Trophoblast cell (in vitro differentiated cells and primary cell): ENCODE measurements around the gene TAF1. TPM values are rescaled to one million over a fixed set of nuclear protein-coding genes. Genes with fewer than 3 reads are reported as not detected.
"Not testable (repeated sequence)": the region's sequence is repeated elsewhere in the genome, so short reads cannot be mapped to it uniquely, and the experiment has no call there.

Source experiments
- DNase-seq, 2 donors: peaks; one replicate each; pipeline ENCODE4 v3.0.0-alpha.2; 2016
- H2AFZ ChIP-seq: 2 replicates; pipeline ENCODE4 v1.6.1; 2013; ENCODE audit warnings: low read length, moderate library complexity, mild to moderate bottlenecking; ENCODE audit not compliant: insufficient read depth, poor library complexity
- H2AK5ac ChIP-seq: 2 replicates; pipeline ENCODE4 v1.6.1; 2013; ENCODE audit warnings: mild to moderate bottlenecking, low read length
- H2BK120ac ChIP-seq: 2 replicates; pipeline ENCODE4 v1.6.1; 2013; ENCODE audit warnings: low read length, mild to moderate bottlenecking, moderate library complexity; ENCODE audit not compliant: insufficient read depth, poor library complexity
- H2BK12ac ChIP-seq: 2 replicates; pipeline ENCODE4 v1.6.1; 2013; ENCODE audit warnings: mild to moderate bottlenecking, low read length, moderate library complexity
- H2BK5ac ChIP-seq: 2 replicates; pipeline ENCODE4 v1.6.1; 2013; ENCODE audit warnings: low read length, low read depth, moderate library complexity, mild to moderate bottlenecking; ENCODE audit not compliant: poor library complexity
- H3K14ac ChIP-seq: 2 replicates; pipeline ENCODE4 v1.6.1; 2013; ENCODE audit warnings: mild to moderate bottlenecking, low read length
- H3K18ac ChIP-seq: 2 replicates; pipeline ENCODE4 v1.6.1; 2013; ENCODE audit warnings: mild to moderate bottlenecking, low read length
- H3K23ac ChIP-seq: 2 replicates; pipeline ENCODE4 v1.6.1; 2013; ENCODE audit warnings: low read length
- H3K27ac ChIP-seq: 2 replicates; pipeline ENCODE4 v1.5.1; 2013; ENCODE audit warnings: low read depth, mild to moderate bottlenecking, inconsistent platforms, low read length, moderate library complexity
- H3K27me3 ChIP-seq: 2 replicates; pipeline ENCODE4 v1.6.1; 2013; ENCODE audit warnings: inconsistent platforms, mild to moderate bottlenecking, low read length, moderate library complexity; ENCODE audit not compliant: insufficient read depth
- H3K36me3 ChIP-seq, 2 experiments: 1 replicate in 1 of 2; 2 replicates in 1 of 2; pipeline ENCODE4 v1.6.1; 2013; ENCODE audit warnings: low read length in 2 of 2, mild to moderate bottlenecking in 2 of 2, moderate library complexity in 1 of 2; ENCODE audit not compliant: insufficient read depth in 2 of 2, control insufficient read depth in 1 of 2
- H3K4ac ChIP-seq: 2 replicates; pipeline ENCODE4 v1.6.1; 2013; ENCODE audit warnings: low read depth, mild to moderate bottlenecking, low read length, moderate library complexity
- H3K4me1 ChIP-seq, 2 experiments: 1 replicate in 1 of 2; 2 replicates in 1 of 2; pipeline ENCODE4 v1.6.1; 2013; ENCODE audit warnings: low read length in 2 of 2, mild to moderate bottlenecking in 2 of 2, moderate library complexity in 1 of 2; ENCODE audit not compliant: insufficient read depth in 2 of 2, control insufficient read depth in 1 of 2
- H3K4me2 ChIP-seq: 2 replicates; pipeline ENCODE4 v1.6.1; 2013; ENCODE audit warnings: inconsistent platforms, mild to moderate bottlenecking, low read length, moderate library complexity
- H3K4me3 ChIP-seq: 2 replicates; pipeline ENCODE4 v1.5.1; 2013; ENCODE audit warnings: mild to moderate bottlenecking, low read depth, low read length, inconsistent platforms
- H3K79me1 ChIP-seq: one replicate; pipeline ENCODE4 v1.6.1; 2013; ENCODE audit warnings: low read length
- H3K79me2 ChIP-seq: 2 replicates; pipeline ENCODE4 v1.6.1; 2013; ENCODE audit warnings: low read length, mild to moderate bottlenecking; ENCODE audit not compliant: control insufficient read depth, insufficient read depth, poor library complexity
- H3K9ac ChIP-seq: 2 replicates; pipeline ENCODE4 v1.6.1; 2013; ENCODE audit warnings: mild to moderate bottlenecking, low read length
- H3K9me3 ChIP-seq: 2 replicates; pipeline ENCODE4 v1.6.1; 2013; ENCODE audit warnings: low read depth, mild to moderate bottlenecking, control low read depth, inconsistent platforms, low read length; ENCODE audit not compliant: insufficient read depth
- H4K12ac ChIP-seq: 2 replicates; pipeline ENCODE4 v1.6.1; 2013; ENCODE audit warnings: low read depth, mild to moderate bottlenecking, low read length, moderate library complexity
- H4K8ac ChIP-seq: 2 replicates; pipeline ENCODE4 v1.6.1; 2013; ENCODE audit warnings: low read depth, mild to moderate bottlenecking, low read length, moderate library complexity
- H4K91ac ChIP-seq: one replicate; pipeline ENCODE4 v1.6.1; 2013; ENCODE audit warnings: low read depth, mild to moderate bottlenecking, low read length, moderate library complexity
- WGBS: extraction: QIAGEN DNeasy Blood & Tissue Kit; methylation state at CpG from one replicate; pipeline ENCODE4 v1.1.7; 2013; ENCODE audit warnings: missing lambda C conversion rate; ENCODE audit not compliant: insufficient read length, insufficient coverage; ENCODE audit errors: extremely low coverage; 5-methylcytosine and 5-hydroxymethylcytosine counted together
- polyA plus RNA-seq: library from polyadenylated mRNA; stranded (reverse); fragments of 200-250 nt; gene quantifications from 2 replicates; pipeline ENCODE4 v1.2.3, GENCODE V29; 2013

Gene TAF1, protein sequence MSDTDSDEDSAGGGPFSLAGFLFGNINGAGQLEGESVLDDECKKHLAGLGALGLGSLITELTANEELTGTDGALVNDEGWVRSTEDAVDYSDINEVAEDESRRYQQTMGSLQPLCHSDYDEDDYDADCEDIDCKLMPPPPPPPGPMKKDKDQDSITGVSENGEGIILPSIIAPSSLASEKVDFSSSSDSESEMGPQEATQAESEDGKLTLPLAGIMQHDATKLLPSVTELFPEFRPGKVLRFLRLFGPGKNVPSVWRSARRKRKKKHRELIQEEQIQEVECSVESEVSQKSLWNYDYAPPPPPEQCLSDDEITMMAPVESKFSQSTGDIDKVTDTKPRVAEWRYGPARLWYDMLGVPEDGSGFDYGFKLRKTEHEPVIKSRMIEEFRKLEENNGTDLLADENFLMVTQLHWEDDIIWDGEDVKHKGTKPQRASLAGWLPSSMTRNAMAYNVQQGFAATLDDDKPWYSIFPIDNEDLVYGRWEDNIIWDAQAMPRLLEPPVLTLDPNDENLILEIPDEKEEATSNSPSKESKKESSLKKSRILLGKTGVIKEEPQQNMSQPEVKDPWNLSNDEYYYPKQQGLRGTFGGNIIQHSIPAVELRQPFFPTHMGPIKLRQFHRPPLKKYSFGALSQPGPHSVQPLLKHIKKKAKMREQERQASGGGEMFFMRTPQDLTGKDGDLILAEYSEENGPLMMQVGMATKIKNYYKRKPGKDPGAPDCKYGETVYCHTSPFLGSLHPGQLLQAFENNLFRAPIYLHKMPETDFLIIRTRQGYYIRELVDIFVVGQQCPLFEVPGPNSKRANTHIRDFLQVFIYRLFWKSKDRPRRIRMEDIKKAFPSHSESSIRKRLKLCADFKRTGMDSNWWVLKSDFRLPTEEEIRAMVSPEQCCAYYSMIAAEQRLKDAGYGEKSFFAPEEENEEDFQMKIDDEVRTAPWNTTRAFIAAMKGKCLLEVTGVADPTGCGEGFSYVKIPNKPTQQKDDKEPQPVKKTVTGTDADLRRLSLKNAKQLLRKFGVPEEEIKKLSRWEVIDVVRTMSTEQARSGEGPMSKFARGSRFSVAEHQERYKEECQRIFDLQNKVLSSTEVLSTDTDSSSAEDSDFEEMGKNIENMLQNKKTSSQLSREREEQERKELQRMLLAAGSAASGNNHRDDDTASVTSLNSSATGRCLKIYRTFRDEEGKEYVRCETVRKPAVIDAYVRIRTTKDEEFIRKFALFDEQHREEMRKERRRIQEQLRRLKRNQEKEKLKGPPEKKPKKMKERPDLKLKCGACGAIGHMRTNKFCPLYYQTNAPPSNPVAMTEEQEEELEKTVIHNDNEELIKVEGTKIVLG (N-terminal part only)
- 11.5 TPM in 2 replicates for polyA plus RNA-seq

DNA sequence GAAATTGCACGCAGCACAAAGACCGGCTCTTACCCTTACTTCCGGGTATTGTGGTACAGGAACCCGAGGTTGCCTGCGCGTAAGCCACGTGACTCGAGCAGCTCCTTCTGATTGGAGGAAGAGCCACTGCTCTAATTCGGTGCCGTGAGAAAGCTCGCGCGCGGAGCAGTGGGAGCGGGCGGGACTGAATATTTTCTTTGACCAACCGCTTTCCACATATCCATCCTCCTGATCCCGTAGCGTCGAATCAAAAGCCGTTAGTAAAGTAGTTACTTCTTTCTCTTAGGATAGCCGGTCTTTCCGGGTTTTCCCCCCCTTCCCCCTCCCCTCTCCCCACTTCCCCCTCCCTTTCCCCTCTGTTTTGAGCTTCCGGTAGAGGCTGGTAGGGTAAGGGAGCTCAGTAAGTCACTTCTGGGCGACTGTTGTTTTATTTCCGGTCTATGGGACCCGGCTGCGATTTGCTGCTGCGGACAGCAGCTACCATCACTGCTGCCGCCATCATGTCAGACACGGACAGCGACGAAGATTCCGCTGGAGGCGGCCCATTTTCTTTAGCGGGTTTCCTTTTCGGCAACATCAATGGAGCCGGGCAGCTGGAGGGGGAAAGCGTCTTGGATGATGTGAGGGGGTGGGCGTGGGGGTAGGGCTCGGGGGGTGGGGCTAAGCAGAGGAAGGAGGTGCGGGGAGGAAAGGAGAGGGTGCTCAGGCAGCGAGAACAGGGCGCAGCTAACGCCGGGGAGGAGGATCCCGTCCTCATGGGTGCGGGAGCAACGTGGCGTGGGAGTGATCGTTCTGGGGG is at the start of gene TAF1:
Gene TAF1 (plus strand): TSS at position 483 of the 799 bp plus-strand sequence. CDS start 18 bp downstream, at position 501.
- DNase-seq, result peak; percentile 94
- H2AFZ ChIP-seq, result peak within 1 kb of the TSS; percentile 75
- no peak within 1 kb of the TSS for H3K23ac ChIP-seq
- peak within 1 kb of the TSS; percentile 91 for H4K91ac ChIP-seq
- H4K8ac ChIP-seq, result peak within 1 kb of the TSS; percentile 90
- peaks cover 0 to 3% of the 10 kb centered on the region in 2 experiments for H3K4me1 ChIP-seq
- peak within 1 kb of the TSS; percentile 87 for H3K27ac ChIP-seq
- no CpG with 5 or more reads among the region's 51 CpGs for WGBS
- no peaks in the 10 kb centered on the region for H3K27me3 ChIP-seq
- peak within 1 kb of the TSS; percentile 64 for H2BK120ac ChIP-seq
- peaks cover 9% of the 10 kb centered on the region for H3K79me2 ChIP-seq
- peaks cover 7 to 9% of the 10 kb centered on the region in 2 experiments for H3K36me3 ChIP-seq
- peak within 1 kb of the TSS; percentile 89 for H3K4me2 ChIP-seq
- peak within 1 kb of the TSS; percentile 37 for H2BK5ac ChIP-seq
- H3K9me3 ChIP-seq, result no peaks in the 10 kb centered on the region
- peak within 1 kb of the TSS; percentile 94 for H3K14ac ChIP-seq
- H3K18ac ChIP-seq, result peak within 1 kb of the TSS; percentile 60
- H4K12ac ChIP-seq, result peak within 1 kb of the TSS; percentile 73
- peaks cover 10% of the 10 kb centered on the region for H3K79me1 ChIP-seq
- no peak within 1 kb of the TSS for H2BK12ac ChIP-seq
- H3K9ac ChIP-seq, result peak within 1 kb of the TSS; percentile 95
- peak within 1 kb of the TSS; percentile 24 for H2AK5ac ChIP-seq
- peak within 1 kb of the TSS; percentile 98 for H3K4me3 ChIP-seq
- H3K4ac ChIP-seq, result peak within 1 kb of the TSS; percentile 43

DNA sequence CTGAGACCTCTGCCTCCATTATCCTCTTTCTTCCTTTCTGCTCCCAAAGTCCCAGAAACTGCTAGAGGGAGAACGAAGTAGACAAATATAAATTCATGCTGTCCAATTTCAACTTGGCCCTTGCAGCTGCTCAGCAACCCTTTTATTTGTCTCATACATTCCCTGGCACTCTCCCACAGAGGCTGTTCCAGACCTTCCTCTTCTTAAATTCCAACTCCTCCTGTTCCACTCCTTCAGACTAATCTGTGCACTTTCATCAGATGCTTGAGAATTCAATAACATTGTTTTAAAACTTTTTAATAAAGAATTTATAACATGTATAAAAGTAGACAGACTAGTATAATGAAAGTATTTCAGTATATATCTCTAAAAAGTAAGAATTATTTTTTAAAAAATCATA is 49.2 kb upstream of the TAF1 start:
- H3K79me2 ChIP-seq, H3K36me3 ChIP-seq, H3K4me1 ChIP-seq, H3K9me3 ChIP-seq, H4K91ac ChIP-seq, H3K4ac ChIP-seq, H4K12ac ChIP-seq, H3K79me1 ChIP-seq, H4K8ac ChIP-seq, H3K14ac ChIP-seq, H3K27me3 ChIP-seq, H2BK120ac ChIP-seq, H2AFZ ChIP-seq, H3K27ac ChIP-seq, H2BK5ac ChIP-seq, H3K4me2 ChIP-seq, DNase-seq, H2BK12ac ChIP-seq, H3K23ac ChIP-seq, H3K4me3 ChIP-seq, H2AK5ac ChIP-seq, H3K18ac ChIP-seq, H3K9ac ChIP-seq: not testable (repeated sequence)
- no CpG with 5 or more reads among the region's 1 CpG for WGBS

DNA sequence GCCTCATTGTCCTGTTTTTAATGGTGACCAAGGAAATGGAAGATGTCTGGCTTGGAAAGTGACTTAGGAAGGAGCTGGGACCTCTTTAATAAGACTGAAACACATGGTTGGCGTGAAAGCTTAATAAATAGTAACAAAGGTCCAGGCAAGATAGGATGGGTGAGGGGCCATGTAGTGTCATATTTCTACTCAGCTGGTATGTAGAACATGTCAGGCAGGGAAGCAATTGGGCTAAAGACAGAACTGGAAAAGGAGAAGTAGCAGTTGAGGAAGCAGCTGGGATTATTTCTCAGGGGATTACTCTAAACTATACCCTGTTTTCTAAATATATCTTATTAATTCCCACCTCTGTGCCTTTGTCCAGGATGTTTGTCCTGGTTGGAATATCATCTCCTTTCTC is 46.0 kb upstream of the TAF1 start:
- Histone ChIP-seq H2BK12ac (no peak overlapping the region), H3K4me2 (no peak overlapping the region), H2BK120ac (no peak overlapping the region), H3K9me3 (no peaks in the 10 kb centered on the region), H3K14ac (no peak overlapping the region), H2AFZ (no peak overlapping the region), H3K23ac (no peak overlapping the region), H3K4me1 (no peaks in the 10 kb centered on the region), H3K4me3 (no peak overlapping the region), H4K8ac (no peak overlapping the region), H3K9ac (no peak overlapping the region), H3K27me3 (no peaks in the 10 kb centered on the region), H2AK5ac (no peak overlapping the region), H3K27ac (no peak overlapping the region), H2BK5ac (no peak overlapping the region), H3K4ac (no peak overlapping the region), H3K79me2 (no peaks in the 10 kb centered on the region), H4K12ac (no peak overlapping the region), H3K79me1 (no peaks in the 10 kb centered on the region), H3K18ac (no peak overlapping the region), H4K91ac (no peak overlapping the region), H3K36me3 (no peaks in the 10 kb centered on the region)
- DNase-seq, result no peak
- WGBS, result no CpG with 5 or more reads among the region's 1 CpG
